Mesodermal cell (in vitro differentiated cells): Measurements from ENCODE around the gene KCTD2.
"Not testable (repeated sequence)": the region's sequence is repeated elsewhere in the genome, so short reads cannot be mapped to it uniquely, and the experiment has no call there.

Experiments used
- H3K27ac ChIP-seq: 2 replicates; pipeline ENCODE4 v1.7.0; 2013; ENCODE audit warnings: mild to moderate bottlenecking, low read depth, low read length, moderate library complexity; ENCODE audit not compliant: severe bottlenecking
- H3K36me3 ChIP-seq: 2 replicates; pipeline ENCODE4 v1.7.1; 2013; ENCODE audit warnings: mild to moderate bottlenecking, low read length, moderate library complexity; ENCODE audit not compliant: control insufficient read depth, insufficient read depth
- H3K4me1 ChIP-seq: one replicate; pipeline ENCODE4 v1.7.1; 2013; ENCODE audit warnings: mild to moderate bottlenecking, low read length; ENCODE audit not compliant: insufficient read depth, control insufficient read depth, poor library complexity, severe bottlenecking
- H3K4me3 ChIP-seq: 2 replicates; pipeline ENCODE4 v1.7.0; 2013; ENCODE audit warnings: low read length, control low read depth, mild to moderate bottlenecking; ENCODE audit not compliant: insufficient read depth, poor library complexity, severe bottlenecking; ENCODE audit errors: extremely low read depth
- H3K9me3 ChIP-seq: 2 replicates; pipeline ENCODE4 v1.7.1; 2013; ENCODE audit warnings: mild to moderate bottlenecking, low read length, moderate library complexity; ENCODE audit not compliant: control insufficient read depth
- WGBS, 2 experiments: methylation state at CpG; one replicate each; pipeline ENCODE4 v1.1.5; 2013; ENCODE audit warnings: missing lambda C conversion rate in 2 of 2; ENCODE audit not compliant: insufficient coverage in 2 of 2; 5-methylcytosine and 5-hydroxymethylcytosine counted together

The KCTD2 gene

DNA sequence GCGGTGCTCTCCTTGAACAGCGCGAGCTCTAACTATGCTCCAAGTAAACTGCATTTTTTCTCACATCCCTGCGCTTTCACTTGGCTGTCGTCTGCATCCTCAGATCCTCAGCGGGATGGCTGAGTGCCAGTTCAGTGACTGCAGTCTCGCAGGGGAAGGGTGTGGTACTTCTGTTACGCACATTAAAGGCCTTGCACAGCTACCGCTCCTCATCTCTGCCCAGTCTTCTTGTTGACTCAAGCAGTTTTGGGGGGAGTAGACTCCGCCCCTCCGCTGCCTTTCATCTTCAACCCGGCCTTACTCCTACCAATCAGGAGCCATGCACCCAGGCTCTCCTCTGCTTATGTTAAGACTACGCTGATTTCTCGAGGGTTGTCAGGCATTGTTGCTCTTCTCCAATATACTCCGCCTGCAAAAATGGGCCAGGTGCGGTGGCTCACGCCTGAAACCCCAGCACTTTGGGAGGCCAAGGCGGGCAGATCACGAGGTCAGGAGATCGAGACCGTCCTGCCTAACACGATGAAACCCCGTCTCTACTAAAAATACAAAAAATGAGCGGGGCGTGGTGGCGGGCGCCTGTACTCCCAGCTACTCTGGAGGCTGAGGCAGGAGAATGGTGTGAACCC, 10.3 kb upstream of the KCTD2 start:
- no peaks in the 10 kb centered on the region for H3K9me3 ChIP-seq
- H3K36me3 ChIP-seq, result peaks cover 41% of the 10 kb centered on the region
- H3K27ac ChIP-seq, result no peak overlapping the region
- WGBS, 2 experiments, result 94 to 96% methylated on average over 24 to 27 of the region's 27 CpGs
- peaks cover 6% of the 10 kb centered on the region for H3K4me1 ChIP-seq
- H3K4me3 ChIP-seq, result no peak overlapping the region

- H3K27ac ChIP-seq, result no peak overlapping the region
- H3K4me1 ChIP-seq, result peaks cover 3% of the 10 kb centered on the region
- WGBS, 2 experiments, result 89 to 99% methylated on average over 4 to 5 of the region's 5 CpGs
- H3K9me3 ChIP-seq, result no peaks in the 10 kb centered on the region
- H3K36me3 ChIP-seq, result peaks cover 53% of the 10 kb centered on the region
- H3K4me3 ChIP-seq, result no peak overlapping the region
Observed at GRCh38 chr17:75039238-75039637, 7.8 kb upstream of the KCTD2 start.

DNA sequence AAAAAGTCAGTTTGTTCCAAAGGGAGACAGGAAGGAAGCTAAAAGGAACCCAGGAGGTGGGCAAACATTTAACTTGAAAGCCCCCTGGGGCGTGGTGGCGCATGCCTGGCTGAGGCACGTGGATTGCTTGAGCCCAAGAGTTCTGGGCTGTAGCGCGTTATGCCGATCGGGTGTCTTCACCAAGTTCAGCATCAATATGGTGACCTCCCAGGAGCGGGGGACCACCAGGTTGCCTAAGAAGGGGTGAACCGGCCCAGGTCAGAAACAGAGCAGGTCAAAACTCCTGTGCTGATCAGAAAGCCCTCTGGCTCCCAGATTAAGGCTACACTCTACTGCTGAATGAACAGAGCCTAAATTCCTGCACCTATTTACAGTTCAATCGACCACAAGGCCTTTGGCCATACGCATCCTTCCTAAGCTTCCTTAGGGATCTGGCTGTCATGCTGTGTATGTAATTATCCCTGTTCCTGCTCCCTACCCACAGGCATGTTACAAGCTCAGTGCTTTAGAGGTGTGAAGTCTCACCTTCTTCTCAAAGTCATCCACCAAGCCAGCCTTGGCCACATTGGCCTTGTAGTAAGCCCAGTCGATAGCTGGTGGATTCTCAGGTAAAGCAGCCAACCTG, 5.3 kb upstream of the KCTD2 start:
- Histone ChIP-seq H3K36me3 (peaks cover 53% of the 10 kb centered on the region), H3K4me3 (no peak overlapping the region), H3K4me1 (no peaks in the 10 kb centered on the region), H3K27ac (no peak overlapping the region), H3K9me3 (no peaks in the 10 kb centered on the region)
- 86% methylated on average over 9 to 12 of the region's 12 CpGs for WGBS, 2 experiments

DNA sequence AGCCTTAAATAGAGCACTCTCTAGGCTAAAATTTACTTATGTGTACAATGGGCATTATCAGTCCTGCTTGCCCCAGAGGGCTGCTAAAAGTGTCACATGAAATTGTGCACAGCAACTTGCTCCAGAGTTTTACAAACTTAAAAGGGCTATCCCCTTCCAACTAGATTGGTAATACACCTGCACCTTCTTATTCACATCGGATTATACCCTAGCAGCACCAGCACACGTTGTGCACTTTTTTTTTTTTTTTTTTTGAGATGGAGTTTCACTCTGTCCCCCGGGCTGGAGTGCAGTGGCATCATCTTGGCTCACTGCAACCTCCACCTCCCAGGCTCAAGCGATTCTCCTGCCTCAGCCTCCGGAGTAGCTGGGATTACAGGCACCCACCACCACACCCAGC, 3.2 kb upstream of the KCTD2 start:
- not testable (repeated sequence) for H3K27ac ChIP-seq, H3K9me3 ChIP-seq, H3K4me1 ChIP-seq, H3K4me3 ChIP-seq
- H3K36me3 ChIP-seq, result peaks cover 40% of the 10 kb centered on the region
- 63 to 100% methylated on average over 1 to 2 of the region's 5 CpGs for WGBS, 2 experiments

GRCh38 chr17:75044716-75045115, 2.3 kb upstream of the KCTD2 start:
- 49% methylated on average over 4 of the region's 7 CpGs; no CpG with 5 or more reads in 1 of the 2 experiments for WGBS, 2 experiments
- H3K4me3 ChIP-seq, result no peak overlapping the region
- peaks cover 11% of the 10 kb centered on the region for H3K4me1 ChIP-seq
- H3K27ac ChIP-seq, result no peak overlapping the region
- no peaks in the 10 kb centered on the region for H3K9me3 ChIP-seq
- peaks cover 38% of the 10 kb centered on the region for H3K36me3 ChIP-seq

DNA sequence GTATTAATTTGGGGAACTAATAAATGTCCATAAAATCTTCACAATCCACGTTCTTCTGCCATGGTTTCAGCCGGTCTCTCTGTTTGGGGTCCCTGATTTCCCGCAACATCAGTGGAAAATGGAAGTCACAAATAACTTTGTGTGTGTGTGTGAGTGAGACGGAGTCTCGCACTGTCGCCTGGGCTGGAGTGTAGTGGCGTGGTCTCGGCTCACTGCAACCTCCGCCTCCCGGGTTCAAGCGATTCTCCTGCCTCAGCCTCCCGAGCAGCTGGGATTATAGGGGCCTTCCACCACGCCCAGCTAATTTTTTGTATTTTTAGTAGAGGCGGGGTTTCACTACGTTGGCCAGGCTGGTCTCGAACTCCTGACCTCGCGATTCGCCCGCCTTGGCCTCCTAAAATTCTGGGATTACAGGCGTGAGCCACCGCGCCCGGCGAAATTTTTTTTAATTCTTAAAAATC, 1.0 kb upstream of the KCTD2 start:
- 3 to 4% methylated on average over 20 to 24 of the region's 25 CpGs for WGBS, 2 experiments
- peaks cover 36% of the 10 kb centered on the region for H3K36me3 ChIP-seq
- peaks cover 11% of the 10 kb centered on the region for H3K4me1 ChIP-seq
- H3K4me3 ChIP-seq, result peak overlapping the region; percentile 93
- not testable (repeated sequence) for H3K9me3 ChIP-seq
- H3K27ac ChIP-seq, result peak overlapping the region; percentile 87

DNA sequence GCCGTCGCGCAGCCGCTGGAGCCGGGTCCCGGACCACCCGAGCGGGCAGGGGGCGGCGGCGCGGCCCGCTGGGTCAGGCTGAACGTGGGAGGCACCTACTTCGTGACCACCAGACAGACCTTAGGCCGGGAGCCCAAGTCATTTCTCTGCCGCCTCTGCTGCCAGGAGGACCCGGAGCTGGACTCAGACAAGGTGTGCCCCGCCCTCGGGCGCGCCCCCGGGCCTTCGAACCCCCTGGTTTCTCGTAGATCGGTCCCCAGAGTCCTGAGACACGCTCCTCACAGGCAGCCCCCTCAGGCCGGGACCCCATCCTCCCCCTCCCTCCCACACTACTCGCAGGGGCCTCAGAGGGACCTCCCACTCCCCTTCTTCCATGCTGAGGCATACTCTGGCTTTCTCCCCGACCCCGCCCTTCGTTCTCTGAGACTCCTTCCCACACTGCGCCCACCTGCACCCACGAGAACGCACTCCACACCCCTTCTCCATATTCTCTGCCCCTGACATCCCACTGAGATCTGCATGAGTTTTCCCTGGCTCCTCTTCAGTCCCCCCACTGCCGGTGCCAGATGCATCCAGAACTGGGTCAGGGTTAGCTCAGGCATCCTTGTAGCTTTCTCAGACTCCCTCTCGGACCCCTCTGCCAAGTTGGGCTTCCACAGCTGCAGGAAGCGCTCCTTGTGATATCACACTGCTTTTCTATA, 523 bp downstream of the KCTD2 start:
- no peaks in the 10 kb centered on the region for H3K9me3 ChIP-seq
- H3K27ac ChIP-seq, result no peak overlapping the region
- WGBS, 2 experiments, result 0% methylated on average over 28 to 38 of the region's 38 CpGs
- H3K4me1 ChIP-seq, result peaks cover 11% of the 10 kb centered on the region
- peaks cover 35% of the 10 kb centered on the region for H3K36me3 ChIP-seq
- H3K4me3 ChIP-seq, result peak overlapping the region; percentile 93

- no peaks in the 10 kb centered on the region for H3K9me3 ChIP-seq
- H3K36me3 ChIP-seq, result peaks cover 40% of the 10 kb centered on the region
- H3K4me3 ChIP-seq, result peak overlapping the region; percentile 93
- peaks cover 11% of the 10 kb centered on the region for H3K4me1 ChIP-seq
- 72 to 79% methylated on average over 4 to 5 of the region's 5 CpGs for WGBS, 2 experiments
- H3K27ac ChIP-seq, result no peak overlapping the region
Observed at GRCh38 chr17:75048249-75048878, 1.3 kb downstream of the KCTD2 start.

DNA sequence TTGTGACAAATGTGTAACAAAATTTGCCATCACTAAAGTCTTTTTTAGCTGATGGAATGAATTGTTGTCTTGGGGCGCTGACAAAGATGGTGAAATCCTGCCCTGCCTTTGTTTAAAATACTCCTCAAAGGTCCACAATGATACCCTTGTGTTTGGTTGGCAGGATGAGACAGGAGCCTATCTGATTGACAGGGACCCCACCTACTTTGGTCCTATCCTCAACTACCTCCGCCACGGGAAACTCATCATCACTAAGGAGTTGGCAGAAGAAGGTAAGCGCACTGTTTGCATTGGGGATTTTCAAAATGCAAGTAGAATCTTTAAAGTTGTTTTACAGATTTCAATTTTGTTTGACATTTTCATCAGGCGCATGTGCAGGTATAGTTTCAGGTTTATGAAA, 2.0 kb downstream of the KCTD2 start:
- 77 to 92% methylated on average over 3 to 4 of the region's 5 CpGs for WGBS, 2 experiments
- Histone ChIP-seq H3K36me3 (peaks cover 47% of the 10 kb centered on the region), H3K27ac (no peak overlapping the region), H3K4me1 (peaks cover 11% of the 10 kb centered on the region), H3K9me3 (no peaks in the 10 kb centered on the region), H3K4me3 (no peak overlapping the region)

DNA sequence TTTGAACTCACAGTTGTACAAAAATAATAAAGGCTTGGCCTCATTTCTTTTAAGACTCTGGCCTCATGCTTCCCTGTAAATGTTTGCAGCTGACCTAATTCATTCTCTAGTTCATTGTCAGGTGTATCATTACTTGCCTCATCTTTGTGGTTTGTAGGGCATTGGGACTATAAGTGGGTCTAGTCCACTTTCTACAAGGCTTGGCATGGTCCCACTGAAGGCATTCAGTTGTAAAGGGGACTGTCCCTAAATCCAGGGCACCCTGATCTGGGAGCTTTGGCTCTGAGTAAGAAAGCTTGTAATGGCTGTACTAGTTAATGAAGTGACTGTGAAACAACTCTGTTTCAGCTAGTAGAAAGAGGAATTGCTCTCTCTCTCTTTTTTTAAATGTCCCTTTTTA, 2.7 kb downstream of the KCTD2 start:
- Histone ChIP-seq H3K36me3 (peaks cover 53% of the 10 kb centered on the region), H3K4me3 (no peak overlapping the region), H3K9me3 (no peaks in the 10 kb centered on the region), H3K27ac (no peak overlapping the region), H3K4me1 (peaks cover 11% of the 10 kb centered on the region)
